ENCODE measurements around the gene QKI. TPM values are rescaled to one million over a fixed set of nuclear protein-coding genes. Genes with fewer than 3 reads are reported as not detected.

QKI gene
- total RNA-seq, 1 experiment from 2014 or later = 176 TPM

DNA sequence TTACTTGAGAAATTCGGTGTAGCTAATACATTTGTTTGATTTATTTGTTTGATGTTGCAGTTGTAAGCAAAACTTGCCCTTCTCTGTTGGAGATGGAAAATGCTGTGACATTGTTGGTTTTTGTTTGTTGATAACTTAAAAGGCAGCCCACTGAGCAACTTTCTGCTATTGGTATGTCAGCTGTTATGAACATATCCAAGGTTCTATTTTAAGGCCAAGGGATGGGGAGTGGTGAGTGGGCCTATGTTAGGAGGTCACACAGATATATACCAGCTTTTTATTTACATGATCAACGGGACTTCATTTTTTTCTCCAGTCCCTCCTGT lies 5.7 kb downstream of the QKI start:
- Mint-ChIP-seq H3K4me1 (peaks cover 60% of the 10 kb centered on the region in 2 experiments), H3K27ac (peak overlapping the region; percentile 49 to 76 (median 74); a peak in 5 of 7 replicates), H3K36me3 (ENCODE audit: insufficient read depth in 1 of 3, low read depth in 3 of 3) (peaks cover 2 to 7% (median 4%) of the 10 kb centered on the region in 3 experiments; a peak in 2 of 7 replicates), H3K4me3 (peak overlapping the region in 1 of 2 experiments; percentile 51; a peak in 1 of 5 replicates), H3K27me3 (ENCODE audit: low read depth) (no peaks in the 10 kb centered on the region), H3K9me3 (no peaks in the 10 kb centered on the region)
- no peak overlapping the region for H3K9ac ChIP-seq (ENCODE audit: extremely low read depth, insufficient read length, low read length)
- H3K56ac ChIP-seq (ENCODE audit: insufficient read length, low read depth, low read length) = no peak overlapping the region
- H3K9me3 ChIP-seq (ENCODE audit: control insufficient read depth, low read depth, low read length) = no peaks in the 10 kb centered on the region
- TF ChIP-seq, protein P1, sequence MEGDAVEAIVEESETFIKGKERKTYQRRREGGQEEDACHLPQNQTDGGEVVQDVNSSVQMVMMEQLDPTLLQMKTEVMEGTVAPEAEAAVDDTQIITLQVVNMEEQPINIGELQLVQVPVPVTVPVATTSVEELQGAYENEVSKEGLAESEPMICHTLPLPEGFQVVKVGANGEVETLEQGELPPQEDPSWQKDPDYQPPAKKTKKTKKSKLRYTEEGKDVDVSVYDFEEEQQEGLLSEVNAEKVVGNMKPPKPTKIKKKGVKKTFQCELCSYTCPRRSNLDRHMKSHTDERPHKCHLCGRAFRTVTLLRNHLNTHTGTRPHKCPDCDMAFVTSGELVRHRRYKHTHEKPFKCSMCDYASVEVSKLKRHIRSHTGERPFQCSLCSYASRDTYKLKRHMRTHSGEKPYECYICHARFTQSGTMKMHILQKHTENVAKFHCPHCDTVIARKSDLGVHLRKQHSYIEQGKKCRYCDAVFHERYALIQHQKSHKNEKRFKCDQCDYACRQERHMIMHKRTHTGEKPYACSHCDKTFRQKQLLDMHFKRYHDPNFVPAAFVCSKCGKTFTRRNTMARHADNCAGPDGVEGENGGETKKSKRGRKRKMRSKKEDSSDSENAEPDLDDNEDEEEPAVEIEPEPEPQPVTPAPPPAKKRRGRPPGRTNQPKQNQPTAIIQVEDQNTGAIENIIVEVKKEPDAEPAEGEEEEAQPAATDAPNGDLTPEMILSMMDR (conservative IDR thresholded peaks at IDR 0.05) = no peak
- no peak overlapping the region for H2BK20ac ChIP-seq (ENCODE audit: low read depth, low read length, poor library complexity, severe bottlenecking)
- WGBS (ENCODE audit: extremely low coverage, insufficient read length, low lambda C conversion rate) = no CpG with 5 or more reads among the region's 2 CpGs
- no peak overlapping the region for H3K4ac ChIP-seq (ENCODE audit: low read depth, low read length)
- peaks cover 5% of the 10 kb centered on the region for H3K79me1 ChIP-seq (ENCODE audit: insufficient read depth, low read depth, low read length, poor library complexity, severe bottlenecking)
- no peak overlapping the region for H2BK120ac ChIP-seq (ENCODE audit: low read depth, low read length, poor library complexity, severe bottlenecking)
- no peak for DNase-seq
- no peaks in the 10 kb centered on the region for H3K23me2 ChIP-seq (ENCODE audit: insufficient read length, low read depth, low read length, poor library complexity, severe bottlenecking)
- H3K27ac ChIP-seq (ENCODE audit: insufficient read length, low read depth, low read length) = no peak overlapping the region
- no peak overlapping the region for H2BK12ac ChIP-seq (ENCODE audit: insufficient read length, low read depth, low read length)
- H4K5ac ChIP-seq (ENCODE audit: insufficient read length, low read depth, low read length) = no peak overlapping the region
- H4K8ac ChIP-seq (replicated peaks; ENCODE audit: insufficient read length, low read depth, low read length) = no peak overlapping the region
- H2AFZ ChIP-seq (ENCODE audit: low read length) = no peak overlapping the region
- no peak overlapping the region for H2BK5ac ChIP-seq (ENCODE audit: insufficient read length, low read length)
- H2BK15ac ChIP-seq (ENCODE audit: low read depth, low read length) = no peak overlapping the region
- no peak overlapping the region for H3K14ac ChIP-seq (ENCODE audit: insufficient read depth, low read length)
- H3K27me3 ChIP-seq (ENCODE audit: insufficient read depth, low read length) = no peaks in the 10 kb centered on the region
- H4K20me1 ChIP-seq (ENCODE audit: control insufficient read depth, insufficient read depth, insufficient read length) = no peaks in the 10 kb centered on the region
- peaks cover 52% of the 10 kb centered on the region for H3K79me2 ChIP-seq (ENCODE audit: insufficient read depth, low read length)
- H3K4me2 ChIP-seq (ENCODE audit: insufficient read depth, insufficient read length, low read length) = no peak overlapping the region
- no peak overlapping the region for H4K91ac ChIP-seq (ENCODE audit: insufficient read length, low read depth, low read length)
- H3K4me1 ChIP-seq (ENCODE audit: insufficient read depth, low read length) = no peaks in the 10 kb centered on the region; the same call in 1 of the 2 replicates
- no peak overlapping the region for H3T11ph ChIP-seq (ENCODE audit: low read length)
- H3K18ac ChIP-seq (ENCODE audit: insufficient read length, low read depth, low read length) = no peak overlapping the region
- H3K23ac ChIP-seq (ENCODE audit: insufficient read length, low read depth, low read length) = no peak overlapping the region
- H2AK5ac ChIP-seq (ENCODE audit: insufficient read length, low read length) = no peak overlapping the region
